Left lung (tissue), 10 donors: ENCODE measurements around the gene CLRN2. TPM values are rescaled to one million over a fixed set of nuclear protein-coding genes. Genes with fewer than 3 reads are reported as not detected.

Experiments used
- ATAC-seq: fragments of 200-7000 bp; cut with Tn5 transposase; one replicate; pipeline ENCODE4 v1.9.1; 2020; ENCODE audit warnings: moderate library complexity
- DNase-seq, 4 donors: peaks; one replicate each; pipeline ENCODE4 v3.0.0-alpha.2; 2013 to 2020
- H3K27ac ChIP-seq, 2 donors: fragments of 200-600 bp; sonication (generic) in 1 of 2; one replicate each; pipeline versions ENCODE4 v1.5.0 to v1.8.0; 2020 to 2021
- H3K27me3 ChIP-seq, 2 donors: fragments of 200-600 bp; sonication (generic) in 1 of 2; one replicate each; pipeline versions ENCODE4 v1.5.0 to v1.8.0; 2020 to 2021
- H3K36me3 ChIP-seq, 2 donors: fragments of 200-600 bp; sonication (generic) in 1 of 2; one replicate each; pipeline versions ENCODE4 v1.5.0 to v1.8.0; 2020 to 2021
- H3K4me1 ChIP-seq, 2 donors: fragments of 200-600 bp; one replicate each; pipeline ENCODE4 v1.8.0; 2021
- H3K4me3 ChIP-seq, 2 donors: fragments of 200-600 bp; sonication (generic) in 1 of 2; one replicate each; pipeline versions ENCODE4 v1.5.0 to v1.8.0; 2020 to 2021; ENCODE audit warnings: mild to moderate bottlenecking in 1 of 2
- H3K9me3 ChIP-seq, 2 donors: fragments of 200-600 bp; sonication (generic) in 1 of 2; one replicate each; pipeline versions ENCODE4 v1.5.0 to v1.8.0; 2020 to 2021
- CTCF ChIP-seq, 2 donors: fragments of 200-600 bp; sonication (generic) in 1 of 2; IDR thresholded peaks; one replicate each; pipeline versions ENCODE4 v1.5.0 to v1.8.0; 2021; ENCODE audit warnings: antibody characterized with exemption in 2 of 2
- intact Hi-C, 2 donors: fragments of 100-400 bp; cut with DNase I; formaldehyde crosslinking; loops; one replicate each; pipeline versions ENCODE4 v1.11.2 to v1.14.2; 2022
- polyA plus RNA-seq, 6 donors: library from polyadenylated mRNA; unstranded; fragments of 120-200 nt; gene quantifications; one replicate each; pipeline ENCODE4 v1.2.1, GENCODE V29; 2013; ENCODE audit not compliant: insufficient read length in 6 of 6
- total RNA-seq, 2 donors: library from RNA; stranded (reverse); fragmentation: NEBNext Ultra II Directional; extraction: Animal tissue kit (Norgen Biotek cat#: 25700); gene quantifications; one replicate each; pipeline ENCODE4 v1.2.1, GENCODE V29; 2021
- donor health status: DM: no; HTN: yes; CAD: no.
- donor health status: DM: no; HTN: no; CAD: no.

CLRN2 gene
- total and polyA plus RNA-seq, 8 donors, result 0.20 TPM; not detected in 7

- Histone ChIP-seq H3K4me3 (no peak overlapping the region), H3K27me3 (no peaks in the 10 kb centered on the region), H3K36me3 (no peaks in the 10 kb centered on the region), H3K9me3 (no peaks in the 10 kb centered on the region), H3K4me1 (no peaks in the 10 kb centered on the region), H3K27ac (no peak overlapping the region)
- intact Hi-C loops, result no loop called here
- no peak for DNase-seq
- TF ChIP-seq CTCF (IDR thresholded peaks at IDR 0.05), result no peak
- ATAC-seq, result no peak
Measured at GRCh38 chr4:17552427-17552826, 37.5 kb downstream of the CLRN2 start.

- Histone ChIP-seq H3K4me1 (no peaks in the 10 kb centered on the region), H3K27me3 (no peaks in the 10 kb centered on the region), H3K27ac (no peak overlapping the region), H3K36me3 (no peaks in the 10 kb centered on the region), H3K9me3 (no peaks in the 10 kb centered on the region), H3K4me3 (no peak overlapping the region)
- TF ChIP-seq CTCF (IDR thresholded peaks at IDR 0.05), result no peak
- intact Hi-C loops, result no loop called here
- DNase-seq (no peak), ATAC-seq (no peak)
Measured at GRCh38 chr4:17554568-17554967, 39.6 kb downstream of the CLRN2 start.

- DNase-seq, result no peak
- no peak for TF ChIP-seq CTCF (IDR thresholded peaks at IDR 0.05)
- no peaks in the 10 kb centered on the region for H3K9me3 ChIP-seq
- no peaks in the 10 kb centered on the region for H3K4me1 ChIP-seq
- H3K27me3 ChIP-seq, result no peaks in the 10 kb centered on the region
- H3K4me3 ChIP-seq, result no peak overlapping the region
- H3K36me3 ChIP-seq, result no peaks in the 10 kb centered on the region
- intact Hi-C loops, result no loop called here
- no peak for ATAC-seq
- no peak overlapping the region for H3K27ac ChIP-seq
Measured at GRCh38 chr4:17556498-17556897, 41.5 kb downstream of the CLRN2 start.

- ATAC-seq (no peak), DNase-seq (no peak)
- no peak overlapping the region for H3K27ac ChIP-seq
- H3K27me3 ChIP-seq, result no peaks in the 10 kb centered on the region
- H3K36me3 ChIP-seq, result no peaks in the 10 kb centered on the region
- H3K9me3 ChIP-seq, result no peaks in the 10 kb centered on the region
- no peak overlapping the region for H3K4me3 ChIP-seq
- TF ChIP-seq CTCF (IDR thresholded peaks at IDR 0.05), result no peak
- no peaks in the 10 kb centered on the region for H3K4me1 ChIP-seq
- intact Hi-C loops, result no loop called here
Measured at GRCh38 chr4:17557880-17558279, 42.9 kb downstream of the CLRN2 start.

GRCh38 chr4:17558941-17559708 is 44.2 kb downstream of the CLRN2 start:
- ATAC-seq (no peak), DNase-seq (no peak)
- Histone ChIP-seq H3K27ac (no peak overlapping the region), H3K9me3 (no peaks in the 10 kb centered on the region), H3K4me3 (no peak overlapping the region), H3K36me3 (no peaks in the 10 kb centered on the region), H3K4me1 (no peaks in the 10 kb centered on the region), H3K27me3 (no peaks in the 10 kb centered on the region)
- intact Hi-C loops, result no loop called here
- no peak for TF ChIP-seq CTCF (IDR thresholded peaks at IDR 0.05)
